ENCODE results near the gene TRIM26.
A peak's percentile ranks its signal among the peaks of the same experiment; 100 is the strongest.

TRIM26 gene

GRCh38 chr6:30171677-30172471, 41.3 kb downstream of the TRIM26 start:
- WGBS (ENCODE audit: extremely low coverage, insufficient coverage, insufficient read length) = no CpG with 5 or more reads among the region's 62 CpGs
- Histone ChIP-seq H3K14ac (ENCODE audit: low read length) (no peak overlapping the region), H3K4me3 (ENCODE audit: low read depth, low read length) (no peak overlapping the region)

DNA sequence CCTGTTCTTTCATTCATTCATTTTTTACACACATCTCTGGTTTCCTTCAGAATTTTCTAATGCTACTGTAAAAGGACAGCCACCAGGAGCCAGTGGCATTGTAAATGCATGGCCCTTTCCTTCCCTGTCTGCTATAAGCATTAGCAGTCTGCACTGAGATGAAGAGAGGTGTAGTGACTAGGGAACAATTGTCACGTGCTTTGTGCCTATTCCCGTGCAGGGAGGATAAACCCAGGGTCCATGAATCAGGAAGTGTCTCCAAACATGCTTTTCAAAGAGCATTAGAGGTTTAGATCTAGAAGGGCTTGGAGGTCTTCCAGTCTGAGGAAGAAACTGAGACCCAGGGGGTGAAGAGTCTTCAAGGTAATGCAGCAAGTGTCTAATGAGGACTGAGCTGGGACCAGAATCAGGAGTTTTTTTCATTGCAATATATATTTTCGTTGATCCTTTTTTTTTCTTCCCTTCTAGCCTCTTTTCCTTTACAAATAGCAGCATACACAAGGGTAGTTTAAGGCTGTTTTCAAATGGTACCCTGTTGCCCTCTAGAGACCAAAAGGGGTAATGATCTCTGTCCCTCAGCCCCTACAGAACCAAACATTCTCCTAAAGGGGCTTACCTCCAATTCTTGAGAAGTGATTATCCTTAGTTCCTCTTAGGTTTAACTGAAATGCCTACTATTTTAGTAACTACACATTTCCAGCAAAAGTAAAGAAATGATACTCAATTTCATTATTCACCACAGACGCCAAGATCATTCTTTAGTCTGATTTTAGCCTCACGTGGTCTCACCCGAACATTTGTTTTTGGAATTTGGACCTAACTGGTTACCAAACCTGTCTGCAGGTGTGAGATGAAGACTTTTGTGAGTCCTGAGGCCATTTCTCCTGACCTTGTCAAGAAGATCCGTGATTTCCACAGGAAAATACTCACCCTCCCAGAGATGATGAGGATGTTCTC, 43.3 kb downstream of the TRIM26 start:
- Histone ChIP-seq H3K4me2 (ENCODE audit: low read length) (no peak overlapping the region), H3K79me1 (ENCODE audit: low read length) (no peaks in the 10 kb centered on the region), H4K12ac (ENCODE audit: low read depth, low read length) (no peak overlapping the region), H2BK12ac (ENCODE audit: low read length) (no peak overlapping the region), H3K18ac (ENCODE audit: low read length) (no peak overlapping the region), H3K4me3 (ENCODE audit: low read depth, low read length) (no peak overlapping the region), H3K9me3 (ENCODE audit: insufficient read depth, low read depth, low read length) (no peaks in the 10 kb centered on the region), H3K27ac (ENCODE audit: low read depth, low read length) (no peak overlapping the region), H2AK5ac (ENCODE audit: low read length) (no peak overlapping the region), H2BK5ac (ENCODE audit: low read depth, low read length, poor library complexity) (no peak overlapping the region), H3K9ac (ENCODE audit: low read length) (no peak overlapping the region), H4K91ac (ENCODE audit: low read depth, low read length) (no peak overlapping the region), H3K36me3 (ENCODE audit: control insufficient read depth in 1 of 2, insufficient read depth in 2 of 2, low read length in 2 of 2) (no peaks in the 10 kb centered on the region), H3K14ac (ENCODE audit: low read length) (no peak overlapping the region), H3K4ac (ENCODE audit: low read depth, low read length) (no peak overlapping the region), H3K79me2 (ENCODE audit: control insufficient read depth, insufficient read depth, low read length, poor library complexity) (no peaks in the 10 kb centered on the region), H3K27me3 (ENCODE audit: insufficient read depth, low read length) (peaks cover 14% of the 10 kb centered on the region), H3K4me1 (ENCODE audit: control insufficient read depth in 1 of 2, insufficient read depth in 2 of 2, low read length in 2 of 2) (peaks cover 0 to 3% of the 10 kb centered on the region in 2 experiments), H4K8ac (ENCODE audit: low read depth, low read length) (no peak overlapping the region), H3K23ac (ENCODE audit: low read length) (no peak overlapping the region), H2BK120ac (ENCODE audit: insufficient read depth, low read length, poor library complexity) (no peak overlapping the region), H2AFZ (ENCODE audit: insufficient read depth, low read length, poor library complexity) (no peak overlapping the region)
- no CpG with 5 or more reads among the region's 7 CpGs for whole genome bisulfite sequencing (ENCODE audit: extremely low coverage, insufficient coverage, insufficient read length)
- peak; percentile 16 to 59 for DNase-seq

More at GRCh38 chr6:30171677-30172471, 41.3 kb downstream of the TRIM26 start:
- Histone ChIP-seq H4K91ac (ENCODE audit: low read depth, low read length) (no peak overlapping the region), H3K4me1 (ENCODE audit: control insufficient read depth in 1 of 2, insufficient read depth in 2 of 2, low read length in 2 of 2) (peaks cover 0 to 3% of the 10 kb centered on the region in 2 experiments), H3K4me2 (ENCODE audit: low read length) (peak overlapping the region; percentile 42), H3K9me3 (ENCODE audit: insufficient read depth, low read depth, low read length) (no peaks in the 10 kb centered on the region), H3K4ac (ENCODE audit: low read depth, low read length) (no peak overlapping the region), H2AK5ac (ENCODE audit: low read length) (no peak overlapping the region), H2BK5ac (ENCODE audit: low read depth, low read length, poor library complexity) (no peak overlapping the region), H4K8ac (ENCODE audit: low read depth, low read length) (no peak overlapping the region), H4K12ac (ENCODE audit: low read depth, low read length) (no peak overlapping the region), H3K79me2 (ENCODE audit: control insufficient read depth, insufficient read depth, low read length, poor library complexity) (no peaks in the 10 kb centered on the region), H2BK120ac (ENCODE audit: insufficient read depth, low read length, poor library complexity) (no peak overlapping the region), H3K23ac (ENCODE audit: low read length) (no peak overlapping the region), H2AFZ (ENCODE audit: insufficient read depth, low read length, poor library complexity) (no peak overlapping the region), H3K27me3 (ENCODE audit: insufficient read depth, low read length) (peaks cover 14% of the 10 kb centered on the region), H3K9ac (ENCODE audit: low read length) (no peak overlapping the region), H3K36me3 (ENCODE audit: control insufficient read depth in 1 of 2, insufficient read depth in 2 of 2, low read length in 2 of 2) (no peaks in the 10 kb centered on the region), H3K27ac (ENCODE audit: low read depth, low read length) (no peak overlapping the region), H3K18ac (ENCODE audit: low read length) (no peak overlapping the region), H3K79me1 (ENCODE audit: low read length) (no peaks in the 10 kb centered on the region), H2BK12ac (ENCODE audit: low read length) (no peak overlapping the region)
- DNase-seq = no peak

- Histone ChIP-seq H2BK5ac (ENCODE audit: low read depth, low read length, poor library complexity) (no peak overlapping the region), H3K14ac (ENCODE audit: low read length) (no peak overlapping the region), H3K4me1 (ENCODE audit: control insufficient read depth in 1 of 2, insufficient read depth in 2 of 2, low read length in 2 of 2) (peaks cover 0 to 3% of the 10 kb centered on the region in 2 experiments), H3K79me1 (ENCODE audit: low read length) (no peaks in the 10 kb centered on the region), H3K9me3 (ENCODE audit: insufficient read depth, low read depth, low read length) (no peaks in the 10 kb centered on the region), H4K12ac (ENCODE audit: low read depth, low read length) (no peak overlapping the region), H2BK120ac (ENCODE audit: insufficient read depth, low read length, poor library complexity) (no peak overlapping the region), H4K91ac (ENCODE audit: low read depth, low read length) (no peak overlapping the region), H3K4ac (ENCODE audit: low read depth, low read length) (no peak overlapping the region), H2AFZ (ENCODE audit: insufficient read depth, low read length, poor library complexity) (no peak overlapping the region), H3K23ac (ENCODE audit: low read length) (no peak overlapping the region), H3K18ac (ENCODE audit: low read length) (no peak overlapping the region), H3K27ac (ENCODE audit: low read depth, low read length) (no peak overlapping the region), H4K8ac (ENCODE audit: low read depth, low read length) (no peak overlapping the region), H3K36me3 (ENCODE audit: control insufficient read depth in 1 of 2, insufficient read depth in 2 of 2, low read length in 2 of 2) (no peaks in the 10 kb centered on the region), H3K4me2 (ENCODE audit: low read length) (no peak overlapping the region), H3K79me2 (ENCODE audit: control insufficient read depth, insufficient read depth, low read length, poor library complexity) (no peaks in the 10 kb centered on the region), H3K9ac (ENCODE audit: low read length) (no peak overlapping the region), H2AK5ac (ENCODE audit: low read length) (no peak overlapping the region), H3K27me3 (ENCODE audit: insufficient read depth, low read length) (peaks cover 14% of the 10 kb centered on the region), H2BK12ac (ENCODE audit: low read length) (no peak overlapping the region), H3K4me3 (ENCODE audit: low read depth, low read length) (no peak overlapping the region)
- no peak for DNase-seq
- WGBS (ENCODE audit: extremely low coverage, insufficient coverage, insufficient read length) = no CpG with 5 or more reads among the region's 1 CpG
These were observed 44.5 kb downstream of the TRIM26 start for GRCh38 chr6:30168741-30169140.

DNA sequence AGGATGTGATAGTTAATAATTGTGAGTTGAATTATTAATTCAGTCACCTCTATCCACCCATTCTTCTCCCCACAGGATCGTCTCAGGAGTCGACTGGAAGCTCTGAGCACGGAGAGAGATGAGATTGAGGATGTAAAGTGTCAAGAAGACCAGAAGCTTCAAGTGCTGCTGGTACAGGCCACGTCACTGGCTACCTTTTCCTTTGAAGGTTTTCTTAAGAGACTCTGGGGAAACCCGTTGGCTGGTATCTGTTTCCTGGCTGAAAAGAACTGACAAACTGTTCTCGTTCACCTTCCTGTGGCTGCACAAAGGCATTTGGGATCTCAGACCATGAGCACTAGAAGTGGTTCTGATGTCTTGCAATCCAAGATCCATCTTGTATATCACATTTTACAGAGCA, 46.1 kb downstream of the TRIM26 start:
- Histone ChIP-seq H3K9ac (ENCODE audit: low read length) (no peak overlapping the region), H3K23ac (ENCODE audit: low read length) (no peak overlapping the region), H3K4me2 (ENCODE audit: low read length) (no peak overlapping the region), H2BK120ac (ENCODE audit: insufficient read depth, low read length, poor library complexity) (no peak overlapping the region), H3K4me3 (ENCODE audit: low read depth, low read length) (no peak overlapping the region), H2AK5ac (ENCODE audit: low read length) (no peak overlapping the region), H4K8ac (ENCODE audit: low read depth, low read length) (no peak overlapping the region), H4K12ac (ENCODE audit: low read depth, low read length) (no peak overlapping the region), H3K79me2 (ENCODE audit: control insufficient read depth, insufficient read depth, low read length, poor library complexity) (no peaks in the 10 kb centered on the region), H2BK5ac (ENCODE audit: low read depth, low read length, poor library complexity) (no peak overlapping the region), H3K36me3 (ENCODE audit: control insufficient read depth in 1 of 2, insufficient read depth in 2 of 2, low read length in 2 of 2) (no peaks in the 10 kb centered on the region), H2BK12ac (ENCODE audit: low read length) (no peak overlapping the region), H3K27ac (ENCODE audit: low read depth, low read length) (no peak overlapping the region), H3K79me1 (ENCODE audit: low read length) (no peaks in the 10 kb centered on the region), H3K4me1 (ENCODE audit: control insufficient read depth in 1 of 2, insufficient read depth in 2 of 2, low read length in 2 of 2) (peaks cover 0 to 3% of the 10 kb centered on the region in 2 experiments), H3K4ac (ENCODE audit: low read depth, low read length) (no peak overlapping the region), H3K27me3 (ENCODE audit: insufficient read depth, low read length) (peaks cover 9% of the 10 kb centered on the region), H3K18ac (ENCODE audit: low read length) (no peak overlapping the region), H3K14ac (ENCODE audit: low read length) (no peak overlapping the region), H3K9me3 (ENCODE audit: insufficient read depth, low read depth, low read length) (no peaks in the 10 kb centered on the region), H4K91ac (ENCODE audit: low read depth, low read length) (no peak overlapping the region), H2AFZ (ENCODE audit: insufficient read depth, low read length, poor library complexity) (no peak overlapping the region)
- WGBS (ENCODE audit: extremely low coverage, insufficient coverage, insufficient read length) = no CpG with 5 or more reads among the region's 6 CpGs
- no peak for DNase-seq
